Stimulated activated CD4-positive, alpha-beta T cell treated with anti-CD3 and anti-CD28 coated beads, Interleukin-1b, Interleukin-23, amount 100 ng/mL, for 48 hours (primary cell): ENCODE measurements around the gene TMEM184B.
"Not testable (repeated sequence)": the region's sequence is repeated elsewhere in the genome, so short reads cannot be mapped to it uniquely, and the experiment has no call there.

Experiments
- DNase-seq: peaks from one replicate; pipeline ENCODE4 v3.0.0-alpha.2; 2020

The TMEM184B gene

DNA sequence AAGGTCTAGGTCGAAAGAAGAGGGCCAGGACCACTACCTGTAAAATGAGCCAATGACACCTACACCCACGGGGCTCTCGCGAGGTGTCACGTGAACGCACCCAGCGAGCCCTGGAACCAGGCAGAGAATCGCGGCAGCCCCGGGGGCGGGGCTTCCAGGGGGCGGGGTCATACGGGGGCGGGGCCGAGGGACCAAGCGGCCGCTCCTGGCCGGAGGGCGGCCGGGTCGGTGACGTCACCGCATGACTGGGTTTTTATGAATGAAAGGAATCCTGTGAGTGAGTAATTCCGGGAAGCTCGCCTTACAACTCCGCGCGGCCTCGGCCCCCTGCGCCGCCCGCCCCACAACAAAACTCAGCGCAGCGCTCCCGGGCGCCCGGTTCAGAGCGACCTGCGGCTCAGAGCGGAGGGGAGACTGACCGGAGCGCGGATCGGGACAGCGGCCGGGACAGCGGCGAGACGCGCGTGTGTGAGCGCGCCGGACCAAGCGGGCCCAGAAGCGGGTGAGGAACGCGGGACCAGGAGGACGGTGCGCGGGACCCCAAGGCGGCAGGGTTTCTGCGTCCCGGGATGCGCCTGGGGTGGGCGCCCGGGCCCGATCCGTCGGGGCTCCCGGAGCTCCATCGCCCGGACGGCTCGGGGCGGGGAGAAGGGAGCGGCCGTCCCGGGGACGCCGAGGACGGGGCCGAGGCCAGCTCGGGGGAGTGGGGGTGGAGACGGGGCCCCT, 70.9 kb downstream of the TMEM184B start, which contains the start of gene MAFF:
Gene MAFF, plus strand, starts transcription at position 284 of the 726 bp plus-strand sequence. CDS start 11,860 bp downstream, outside the sequence.
- DNase-seq = peak; percentile 93

DNA sequence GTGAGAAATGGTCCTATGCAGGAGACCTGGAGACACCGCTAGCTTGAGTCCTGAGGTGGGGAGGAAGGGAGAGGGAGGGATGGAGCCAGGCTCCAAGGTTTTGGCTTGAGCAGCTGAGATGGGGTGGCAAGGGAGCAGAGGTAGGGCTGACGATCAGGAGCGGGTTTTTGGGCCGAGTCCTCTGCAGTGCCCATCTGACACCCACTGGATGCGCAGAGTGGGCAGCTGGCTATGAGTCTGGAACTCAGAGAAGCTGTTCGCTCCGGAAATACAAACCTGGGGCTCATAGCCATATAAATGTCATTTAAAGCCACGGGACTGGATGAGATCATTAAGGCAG, 71.5 kb downstream of the TMEM184B start:
- DNase-seq = no peak

DNA sequence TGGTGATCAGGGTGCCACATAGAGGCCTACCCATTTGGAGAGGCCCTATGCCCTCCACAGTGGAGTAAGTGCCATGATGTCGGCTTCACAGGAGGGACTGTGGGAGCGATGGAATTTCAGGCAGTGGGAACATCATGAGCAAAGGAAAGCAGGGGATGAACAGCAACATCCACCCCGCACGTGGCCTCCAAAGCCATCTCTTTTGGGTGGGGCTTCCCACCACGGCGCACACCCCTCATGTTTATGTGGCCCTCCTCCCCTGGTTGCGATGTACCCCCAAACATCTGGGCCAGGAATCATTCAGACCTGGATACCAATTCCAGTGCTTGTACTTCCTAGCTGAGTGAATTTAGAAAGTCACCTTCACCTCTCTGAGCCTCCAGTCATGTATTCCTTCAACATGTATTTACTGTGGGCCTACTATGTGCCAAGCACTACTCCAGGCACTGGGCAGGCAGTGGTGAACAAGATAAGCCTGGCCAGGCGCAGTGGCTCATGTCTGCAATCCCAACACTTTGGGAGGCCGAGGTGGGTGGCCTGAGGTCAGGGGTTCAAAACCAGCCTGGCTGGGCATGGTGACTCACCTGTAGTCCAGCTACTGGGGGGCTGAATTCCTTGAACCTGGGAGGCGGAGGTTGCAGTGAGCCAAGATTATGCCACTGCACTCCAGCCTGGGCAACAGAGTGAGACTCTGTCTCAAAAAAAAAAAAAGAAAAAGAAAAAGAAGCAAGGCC, 72.8 kb downstream of the TMEM184B start:
- DNase-seq = no peak

DNA sequence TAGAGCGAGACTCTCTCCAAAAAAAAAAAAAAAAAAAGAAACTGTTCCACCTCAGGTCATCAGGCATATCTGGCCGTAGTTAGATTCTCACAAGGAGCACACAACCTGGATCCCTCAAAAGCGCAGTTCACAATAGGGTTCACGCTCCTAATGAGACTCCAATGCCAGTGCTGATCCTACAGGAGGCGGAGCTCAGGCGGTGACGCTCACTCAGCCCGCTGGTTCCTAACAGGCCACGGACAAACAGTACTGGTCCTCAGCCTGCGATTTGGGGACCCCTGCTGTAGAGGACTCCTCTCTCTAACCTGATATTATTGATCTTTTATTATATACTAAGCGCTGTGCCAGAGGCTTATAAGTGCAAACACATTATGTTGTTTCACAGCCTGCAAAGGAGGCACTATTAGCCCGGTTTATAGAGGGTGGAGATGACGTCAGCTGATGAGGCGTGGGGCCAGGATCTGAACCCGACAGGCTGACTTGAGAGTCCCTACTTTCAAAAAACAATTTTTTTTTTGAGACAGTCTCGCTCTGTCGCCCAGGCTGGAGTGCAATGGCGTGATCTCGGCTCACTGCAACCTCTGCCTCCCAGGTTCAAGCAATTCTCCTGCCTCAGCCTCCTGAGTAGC, 75.9 kb downstream of the TMEM184B start:
- no peak for DNase-seq

DNA sequence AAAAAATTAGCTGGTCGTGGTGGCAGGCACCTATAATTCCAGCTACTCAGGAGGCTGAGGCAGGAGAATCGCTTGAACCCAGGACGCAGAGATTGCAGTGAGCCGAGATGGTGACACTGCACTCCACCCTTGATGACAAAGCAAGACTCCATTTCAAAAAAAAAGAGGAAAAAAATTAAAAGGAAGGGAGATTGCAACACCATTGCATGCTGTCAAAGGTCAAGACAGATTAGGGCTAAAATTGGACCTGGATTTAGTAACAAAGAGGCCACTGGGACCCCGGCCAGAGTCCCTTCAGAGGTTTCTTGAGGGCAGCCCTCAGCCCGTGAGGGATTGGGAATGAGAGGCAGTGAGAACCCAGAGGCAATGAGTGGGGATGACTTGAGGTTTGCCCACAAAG, 79.2 kb downstream of the TMEM184B start:
- DNase-seq = no peak

DNA sequence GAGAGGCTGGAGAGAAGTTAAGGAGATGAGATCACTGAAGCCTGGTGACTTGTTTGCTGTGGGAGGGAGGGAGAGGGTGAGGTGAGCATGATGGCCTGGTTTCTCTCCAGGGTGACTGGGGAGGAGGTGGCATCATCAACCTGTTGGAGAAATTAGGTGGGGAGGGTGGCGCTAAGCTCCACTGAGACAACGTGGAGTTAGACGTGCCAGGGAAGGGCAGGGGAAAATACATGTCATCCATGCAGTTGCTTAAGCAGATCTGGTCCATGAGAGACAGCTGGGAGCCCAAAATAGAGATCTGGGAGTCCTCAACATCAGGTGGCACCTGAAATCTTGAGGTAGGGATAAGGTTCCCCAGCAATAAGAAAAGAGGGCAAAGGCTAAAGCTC, 80.3 kb downstream of the TMEM184B start:
- DNase-seq = no peak

DNA sequence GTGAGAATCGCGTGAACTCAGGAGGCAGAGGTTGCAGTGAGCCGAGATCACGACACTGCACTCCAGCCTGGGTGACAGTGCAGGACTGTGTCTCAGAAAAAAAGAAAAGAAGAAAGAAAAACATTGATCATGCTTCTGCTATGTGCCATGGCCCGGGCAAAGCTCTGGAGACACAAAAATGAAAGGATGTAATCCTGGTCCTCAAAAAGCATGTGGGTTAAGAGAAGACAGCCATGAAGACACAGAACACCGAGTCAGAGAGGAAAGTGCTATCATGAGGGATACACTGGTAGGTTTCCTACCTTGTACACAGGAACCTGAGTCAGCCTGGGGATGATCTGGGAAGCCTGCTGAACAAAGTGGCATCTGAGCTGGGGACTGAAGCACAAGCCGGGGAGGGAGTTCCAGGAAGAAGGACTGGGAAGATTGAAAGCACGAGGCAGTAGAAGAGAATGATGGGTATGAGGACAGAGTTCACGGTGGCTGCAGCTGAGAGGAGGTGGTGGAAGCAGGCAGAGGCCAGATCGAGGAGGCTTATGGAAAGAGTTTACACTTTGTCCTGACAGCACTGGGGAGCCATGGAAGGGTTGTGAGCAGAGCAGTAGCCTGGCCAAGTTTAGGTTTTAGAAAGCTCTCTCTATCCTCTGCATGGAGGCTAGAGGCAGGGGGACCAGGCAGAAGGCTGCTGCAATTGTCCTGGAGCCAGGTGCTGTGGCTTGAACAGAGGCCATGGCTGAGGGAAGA, 80.9 kb downstream of the TMEM184B start:
- no peak for DNase-seq

DNA sequence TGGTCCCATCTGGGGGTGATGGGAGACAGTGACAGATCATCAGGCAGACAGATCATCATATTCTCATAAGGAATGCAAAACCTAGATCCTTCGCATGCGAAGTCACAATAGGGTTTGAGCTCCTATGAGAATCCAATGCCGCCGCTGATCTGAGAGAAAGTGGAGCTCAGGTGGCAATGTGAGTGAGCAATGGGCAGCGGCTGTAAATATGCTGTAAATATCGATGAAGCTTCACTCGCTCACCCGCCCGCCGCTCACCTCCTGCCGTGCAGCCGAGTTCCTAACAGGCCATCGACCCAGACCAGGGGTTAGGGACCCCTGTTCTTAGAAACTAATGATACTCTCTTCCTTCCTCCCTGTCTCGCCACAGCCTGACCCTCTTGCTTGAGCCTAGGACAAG, 81.8 kb downstream of the TMEM184B start:
- no peak for DNase-seq

DNA sequence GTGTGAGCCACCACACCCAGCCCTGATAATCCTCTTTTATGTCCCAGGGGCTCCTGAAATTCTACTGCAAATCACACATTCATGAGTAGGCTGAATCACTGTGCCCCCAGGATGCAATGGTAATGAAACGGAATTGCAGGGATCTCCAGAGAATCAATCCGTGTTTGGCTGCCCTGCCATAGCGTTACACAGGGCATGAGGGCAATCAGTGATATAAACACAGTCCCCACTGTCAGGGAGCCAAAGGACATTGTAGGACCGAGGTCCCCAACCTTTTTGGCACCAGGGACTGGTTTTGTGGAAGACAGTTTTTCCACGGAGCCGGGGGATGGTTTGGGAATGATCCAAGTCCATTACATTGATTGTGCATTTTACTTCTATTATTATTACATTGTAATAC, 82.2 kb downstream of the TMEM184B start:
- no peak for DNase-seq

DNA sequence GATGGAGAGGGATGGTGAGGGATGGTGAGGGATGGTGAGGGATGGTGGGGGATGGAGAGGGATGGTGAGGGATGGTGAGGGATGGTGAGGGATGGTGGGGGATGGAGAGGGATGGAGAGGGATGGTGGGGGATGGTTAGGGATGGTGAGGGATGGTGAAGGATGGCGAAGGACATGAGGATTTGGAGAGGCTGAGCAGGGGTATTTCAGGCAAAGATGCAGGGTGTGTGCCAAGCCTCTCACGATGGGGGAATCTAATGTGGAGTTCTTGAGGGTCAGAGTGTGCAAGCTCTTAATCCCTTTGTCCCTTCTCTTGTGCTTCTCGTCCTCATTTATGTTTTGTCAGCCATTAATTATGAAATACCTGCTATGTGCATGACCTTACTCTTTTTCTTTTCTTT, 83.7 kb downstream of the TMEM184B start:
- DNase-seq = no peak

DNA sequence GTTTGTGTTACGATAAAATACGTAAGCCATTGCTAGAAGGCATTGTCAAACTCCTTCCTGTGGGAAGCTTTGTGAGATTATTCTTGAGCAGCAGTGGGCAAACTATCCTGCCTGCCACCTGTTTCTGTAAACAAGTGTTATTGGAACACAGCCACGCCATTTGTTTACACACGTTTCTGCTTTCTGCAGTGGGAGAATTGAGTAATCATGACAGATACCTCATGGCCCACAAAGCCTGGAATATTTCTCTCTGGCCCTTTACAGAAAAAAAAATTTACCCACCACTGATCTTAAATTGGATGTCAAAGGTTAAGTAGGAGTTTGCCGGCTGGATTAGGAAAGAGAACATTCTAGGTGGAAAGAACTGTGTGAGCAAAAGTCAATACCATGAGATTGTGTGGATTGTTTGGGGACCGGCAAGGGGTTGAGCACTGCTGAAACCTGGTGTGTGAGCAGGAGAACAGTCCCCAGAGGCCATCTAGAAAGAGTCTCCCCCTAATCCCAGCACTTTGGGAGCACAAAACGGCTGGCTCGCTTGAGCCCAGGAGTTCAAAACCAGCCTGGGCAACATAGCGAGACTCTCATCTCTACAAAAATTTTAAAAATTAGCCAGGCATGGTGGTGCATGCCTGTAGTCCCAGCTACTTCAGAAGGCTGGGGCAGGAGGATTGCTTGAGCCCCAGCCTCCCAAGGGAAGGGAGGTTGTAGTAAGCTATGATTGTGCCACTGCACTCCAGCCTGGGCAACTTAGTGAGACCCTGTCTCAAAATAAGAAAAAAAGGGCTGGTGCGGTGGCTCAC, 85.2 kb downstream of the TMEM184B start:
- no peak for DNase-seq

DNA sequence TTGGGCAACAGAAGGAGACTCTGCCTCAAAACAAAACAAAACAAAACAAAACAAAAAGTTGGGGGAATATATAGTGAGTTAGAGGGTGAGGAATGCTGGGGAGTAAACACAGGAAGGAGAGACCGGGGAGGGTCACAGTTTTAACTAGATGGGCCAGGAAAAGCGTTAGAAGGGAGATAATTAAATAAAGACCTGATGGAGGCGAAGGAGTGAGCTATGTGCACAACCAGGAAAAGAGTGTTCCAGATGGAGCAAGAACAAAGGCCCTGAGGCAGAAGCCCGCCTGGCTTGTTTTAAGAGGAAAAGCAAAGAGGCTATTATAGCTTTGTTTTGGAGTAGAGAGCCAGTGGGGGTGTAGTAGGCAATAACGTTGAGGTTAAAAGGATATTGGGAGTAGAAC, 86.4 kb downstream of the TMEM184B start:
- no peak for DNase-seq

DNA sequence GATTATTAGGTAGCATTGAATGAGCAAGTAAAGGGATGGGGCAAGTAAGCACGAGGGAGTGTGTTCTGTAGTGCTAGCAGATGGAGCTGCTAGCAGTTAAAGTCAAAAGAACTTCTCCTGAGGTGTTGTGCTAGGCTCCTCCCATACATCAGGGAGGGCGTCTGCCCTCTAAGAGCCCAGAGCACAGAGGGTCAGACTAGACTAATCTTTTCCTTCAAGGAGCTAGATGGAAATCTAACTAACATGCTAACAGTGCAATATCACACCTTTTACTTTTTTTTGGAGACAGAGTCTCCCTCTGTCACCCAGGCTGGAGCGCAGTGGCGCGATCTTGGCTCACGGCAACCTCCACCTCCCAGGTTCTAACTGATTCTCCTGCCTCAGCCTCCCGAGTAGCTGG, 88.0 kb downstream of the TMEM184B start:
- DNase-seq = no peak

DNA sequence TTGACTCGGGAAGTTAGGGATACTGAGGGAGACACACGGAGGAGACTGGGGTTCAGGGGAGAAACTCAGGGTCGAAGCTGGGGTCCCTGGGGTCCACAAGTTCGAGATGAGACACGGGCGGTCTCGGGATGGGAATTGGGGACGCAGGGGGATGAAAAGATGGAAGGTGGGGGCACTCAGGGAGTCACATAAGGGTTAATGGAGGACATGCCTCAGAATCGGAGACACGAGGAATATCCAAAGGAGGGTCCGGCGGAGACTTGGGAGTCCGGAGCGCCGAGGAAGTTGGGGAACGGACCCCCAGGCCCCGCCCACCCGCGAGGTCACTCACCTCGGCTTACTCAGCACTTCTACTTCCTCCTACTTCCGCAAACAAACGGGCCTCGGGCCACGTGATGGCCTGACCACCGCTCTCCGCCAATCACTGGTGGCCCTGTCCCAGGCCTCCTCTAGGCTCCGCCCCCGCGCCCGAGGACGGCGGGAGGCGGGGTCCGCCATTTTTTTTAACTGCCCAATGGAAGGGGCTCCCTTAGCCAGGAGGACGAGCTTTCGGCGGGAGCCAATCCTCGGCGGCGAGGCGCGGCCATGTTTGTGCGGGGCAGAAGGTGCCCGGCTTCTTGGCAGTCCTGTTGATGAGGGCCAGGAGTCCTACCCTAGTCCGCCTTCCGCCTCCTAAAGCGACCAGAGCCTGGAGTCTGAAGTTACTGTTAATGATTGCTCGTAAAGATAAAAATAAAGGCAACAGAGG, 91.2 kb downstream of the TMEM184B start, which contains the start of gene PLA2G6:
Gene PLA2G6, minus strand, starts transcription at position 378 of the 748 bp plus-strand sequence. CDS start 12,404 bp downstream, outside the sequence.
- DNase-seq = peak; percentile 99

DNA sequence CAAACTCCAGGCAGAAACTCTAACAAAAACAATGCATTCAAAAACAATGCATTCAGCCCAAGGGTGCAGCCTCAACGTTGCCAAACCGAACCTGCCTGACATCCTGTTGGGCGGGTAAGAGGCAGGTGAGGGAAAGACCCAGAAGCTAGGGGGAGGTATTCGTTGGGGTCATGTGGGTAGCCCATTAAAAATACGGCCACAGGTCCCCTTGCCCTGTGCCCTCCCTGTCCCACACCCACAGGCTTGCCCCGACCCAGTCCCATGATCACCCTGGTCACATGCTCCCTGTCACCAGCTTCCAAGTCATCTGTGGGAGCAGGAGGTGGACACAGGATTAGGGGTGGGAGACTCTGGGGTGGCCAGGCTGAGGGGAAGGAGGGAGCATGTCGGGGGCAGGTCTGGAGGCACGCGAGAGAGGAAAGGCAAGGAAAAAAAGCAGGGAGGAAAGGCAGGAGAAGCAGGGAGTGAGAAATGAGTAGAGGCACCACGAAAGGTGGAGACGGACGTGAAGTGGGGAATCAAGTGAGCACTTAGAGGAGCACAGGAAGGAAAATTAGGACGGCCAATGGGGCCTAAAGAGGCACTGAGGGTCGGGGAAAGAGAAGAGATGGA, 91.9 kb downstream of the TMEM184B start:
- DNase-seq = no peak

DNA sequence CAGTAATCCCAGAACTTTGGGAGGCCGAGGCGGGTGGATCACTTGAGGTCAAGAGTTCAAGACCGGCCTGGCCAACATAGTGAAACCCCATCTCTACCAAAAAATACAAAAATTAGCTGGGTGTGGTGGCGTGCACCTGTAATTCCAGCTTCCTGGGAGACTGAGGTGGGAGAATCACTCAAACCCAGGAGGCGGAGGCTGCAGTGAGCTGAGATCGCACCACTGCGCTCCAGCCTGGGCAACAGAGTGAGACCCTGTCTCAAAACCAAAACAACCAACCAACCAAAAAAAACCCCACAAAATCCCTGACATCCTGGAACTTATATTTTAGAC, 94.2 kb downstream of the TMEM184B start:
- DNase-seq = not testable (repeated sequence)

DNA sequence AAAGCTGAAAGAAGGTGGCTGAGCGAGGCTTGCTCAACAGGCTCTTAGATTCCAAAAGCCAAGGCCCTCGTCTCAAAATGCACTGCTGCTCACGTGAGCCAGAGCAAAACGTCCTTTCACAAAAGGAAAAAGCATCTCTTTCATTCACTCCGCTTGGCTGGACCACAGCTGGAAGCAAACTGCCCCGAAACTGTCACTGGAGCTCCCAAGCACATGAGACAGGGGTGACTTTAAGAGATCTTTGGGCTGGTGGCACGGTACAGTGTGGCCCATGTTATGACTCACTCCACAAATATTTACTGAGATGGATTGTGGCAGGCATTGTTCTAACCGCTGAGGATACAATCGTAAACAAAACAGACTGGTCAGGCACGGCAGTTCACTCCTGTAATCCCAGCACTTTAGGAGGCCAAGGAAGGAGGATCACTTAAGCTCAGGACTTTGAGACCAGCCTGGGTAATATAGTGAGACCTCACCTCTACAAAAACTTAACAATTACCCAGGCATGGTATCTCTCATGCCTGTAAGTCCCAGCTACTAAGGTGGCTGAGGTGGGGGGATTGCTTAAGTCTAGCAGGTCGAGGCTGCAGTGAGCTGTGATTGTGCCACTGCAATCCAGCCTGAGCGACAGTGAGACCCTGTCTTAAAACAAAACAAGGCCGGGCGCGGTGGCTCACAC, 94.7 kb downstream of the TMEM184B start:
- DNase-seq = no peak

DNA sequence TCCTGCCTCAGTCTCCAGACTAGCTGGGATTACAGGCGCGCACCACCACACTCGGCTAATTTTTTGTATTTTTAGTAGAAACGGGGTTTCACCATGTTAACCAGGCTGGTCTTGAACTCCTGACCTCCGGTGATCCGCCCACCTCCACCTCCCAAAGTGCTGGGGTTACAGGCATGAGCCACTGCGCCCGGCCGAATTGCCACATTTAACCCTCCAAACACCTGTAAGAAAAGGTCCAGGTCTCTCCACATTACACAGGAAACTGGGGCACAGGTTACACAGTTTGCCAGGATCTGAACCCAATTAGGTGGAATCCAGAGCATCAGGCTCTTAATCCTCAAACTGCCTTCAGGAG, 95.3 kb downstream of the TMEM184B start:
- not testable (repeated sequence) for DNase-seq

DNA sequence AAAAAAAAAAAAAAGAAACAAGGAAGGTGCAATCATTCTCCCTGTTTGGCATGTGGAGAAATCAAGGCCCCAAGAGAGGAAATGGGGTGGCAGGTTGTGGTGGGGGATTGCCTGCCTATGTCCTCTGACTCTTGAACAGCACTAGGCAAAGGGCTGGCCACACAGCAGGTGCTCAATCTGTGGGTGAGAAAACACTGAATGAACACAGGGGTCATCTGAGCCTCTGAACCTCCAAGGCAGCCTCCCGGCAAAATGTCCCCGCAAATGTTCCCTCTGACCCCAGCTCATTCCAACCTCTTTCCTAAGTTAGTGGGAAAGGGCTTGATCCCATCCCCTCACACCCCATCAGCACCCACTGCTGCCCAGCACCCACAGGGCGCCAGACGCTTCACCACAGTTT, 95.8 kb downstream of the TMEM184B start:
- no peak for DNase-seq

DNA sequence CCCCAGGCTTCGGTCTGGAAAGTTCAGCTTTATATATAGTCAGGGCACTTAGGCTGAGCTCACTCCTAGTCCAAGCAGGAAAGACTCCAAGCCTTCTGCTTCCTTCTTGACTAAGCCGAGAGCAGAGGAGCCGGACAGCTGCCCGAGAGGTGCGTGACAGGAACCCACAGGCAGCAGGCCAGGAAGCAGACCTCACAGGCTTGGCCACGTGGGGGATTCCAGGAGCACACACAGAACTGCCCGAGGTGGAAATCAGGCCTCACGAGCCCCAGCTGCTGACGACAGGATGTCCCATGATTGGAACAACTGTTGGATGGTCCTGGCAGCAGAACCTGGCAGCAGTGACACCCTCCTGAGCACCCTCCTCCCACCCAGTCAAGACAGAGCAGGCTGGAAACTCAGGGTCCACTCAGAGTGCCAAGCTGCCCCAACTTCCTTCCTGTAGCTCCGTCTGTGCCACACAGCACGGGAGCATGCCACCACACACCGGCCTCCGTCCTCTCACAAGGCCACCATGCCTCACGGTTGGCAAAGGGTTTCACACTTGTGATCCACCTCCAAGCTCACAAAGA, 96.6 kb downstream of the TMEM184B start:
- no peak for DNase-seq
